ENCODE measurements around the gene ZNF57. TPM values are rescaled to one million over a fixed set of nuclear protein-coding genes. Genes with fewer than 3 reads are reported as not detected.
"Not testable (repeated sequence)": the region's sequence is repeated elsewhere in the genome, so short reads cannot be mapped to it uniquely, and the experiment has no call there.

ZNF57 gene
- total RNA-seq, 1 donor from 2014 or later: 2.2 TPM

DNA sequence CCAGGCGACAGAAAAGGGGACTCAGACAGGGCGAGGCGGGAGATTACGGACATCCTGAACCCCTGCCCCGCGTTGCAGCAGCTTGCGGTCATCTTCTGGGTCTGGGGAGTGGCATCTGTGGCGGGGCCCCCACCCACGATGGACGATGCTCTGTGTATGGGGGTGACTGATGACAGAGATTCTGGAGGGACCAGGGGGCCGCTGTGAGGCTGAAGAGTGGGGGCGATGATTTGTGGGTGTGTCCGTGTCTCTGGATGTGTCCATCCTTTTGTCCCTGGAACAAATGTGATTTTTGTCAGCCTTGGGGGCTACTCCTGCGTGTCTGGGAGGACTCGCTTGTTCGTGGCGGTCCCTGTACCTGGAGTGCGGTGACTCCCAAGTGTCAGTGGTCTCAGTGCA is 26.3 kb downstream of the ZNF57 start:
- peaks cover 2% of the 10 kb centered on the region for H3K27me3 Mint-ChIP-seq (ENCODE audit: unreplicated experiment)
- no peak for DNase-seq (ENCODE audit: low spot score)
- TF ChIP-seq, protein P1, sequence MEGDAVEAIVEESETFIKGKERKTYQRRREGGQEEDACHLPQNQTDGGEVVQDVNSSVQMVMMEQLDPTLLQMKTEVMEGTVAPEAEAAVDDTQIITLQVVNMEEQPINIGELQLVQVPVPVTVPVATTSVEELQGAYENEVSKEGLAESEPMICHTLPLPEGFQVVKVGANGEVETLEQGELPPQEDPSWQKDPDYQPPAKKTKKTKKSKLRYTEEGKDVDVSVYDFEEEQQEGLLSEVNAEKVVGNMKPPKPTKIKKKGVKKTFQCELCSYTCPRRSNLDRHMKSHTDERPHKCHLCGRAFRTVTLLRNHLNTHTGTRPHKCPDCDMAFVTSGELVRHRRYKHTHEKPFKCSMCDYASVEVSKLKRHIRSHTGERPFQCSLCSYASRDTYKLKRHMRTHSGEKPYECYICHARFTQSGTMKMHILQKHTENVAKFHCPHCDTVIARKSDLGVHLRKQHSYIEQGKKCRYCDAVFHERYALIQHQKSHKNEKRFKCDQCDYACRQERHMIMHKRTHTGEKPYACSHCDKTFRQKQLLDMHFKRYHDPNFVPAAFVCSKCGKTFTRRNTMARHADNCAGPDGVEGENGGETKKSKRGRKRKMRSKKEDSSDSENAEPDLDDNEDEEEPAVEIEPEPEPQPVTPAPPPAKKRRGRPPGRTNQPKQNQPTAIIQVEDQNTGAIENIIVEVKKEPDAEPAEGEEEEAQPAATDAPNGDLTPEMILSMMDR (IDR thresholded peaks at IDR 0.05; ENCODE audit: unreplicated experiment): no peak
- H3K4me1 Mint-ChIP-seq (ENCODE audit: unreplicated experiment): no peaks in the 10 kb centered on the region
- no peak overlapping the region for H3K4me3 Mint-ChIP-seq (ENCODE audit: unreplicated experiment)
- H3K9me3 Mint-ChIP-seq (ENCODE audit: unreplicated experiment): peaks cover 12% of the 10 kb centered on the region
- no peak overlapping the region for H3K27ac Mint-ChIP-seq (ENCODE audit: unreplicated experiment)
- peaks cover 17% of the 10 kb centered on the region for H3K36me3 Mint-ChIP-seq (ENCODE audit: low read depth, unreplicated experiment)

DNA sequence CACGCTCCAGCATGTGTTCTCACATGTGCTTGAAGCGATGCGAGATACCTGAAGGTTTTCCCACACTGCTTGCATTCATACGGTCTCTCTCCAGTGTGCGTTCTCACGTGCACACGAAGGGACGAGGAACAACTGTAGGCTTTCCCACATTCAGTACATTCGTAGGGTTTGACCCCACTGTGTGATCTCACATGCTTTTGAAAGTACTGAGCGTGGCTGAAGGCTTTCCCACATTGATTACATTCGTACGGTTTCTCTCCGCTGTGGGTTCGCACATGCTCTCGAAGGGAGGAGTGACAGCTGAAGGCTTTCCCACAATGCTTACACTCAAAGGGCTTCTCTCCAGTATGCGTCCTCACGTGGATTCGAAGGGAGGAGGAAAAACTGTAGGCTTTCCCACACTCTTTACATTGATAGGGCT is 32.8 kb downstream of the ZNF57 start:
- H3K27ac Mint-ChIP-seq (ENCODE audit: unreplicated experiment): no peak overlapping the region
- TF ChIP-seq, protein P1 (IDR thresholded peaks at IDR 0.05; ENCODE audit: unreplicated experiment): no peak
- peaks cover 67% of the 10 kb centered on the region for H3K36me3 Mint-ChIP-seq (ENCODE audit: low read depth, unreplicated experiment)
- H3K4me1 Mint-ChIP-seq (ENCODE audit: unreplicated experiment): no peaks in the 10 kb centered on the region
- no peak for DNase-seq (ENCODE audit: low spot score)
- peak overlapping the region; percentile 79 for H3K4me3 Mint-ChIP-seq (ENCODE audit: unreplicated experiment)
- no peaks in the 10 kb centered on the region for H3K27me3 Mint-ChIP-seq (ENCODE audit: unreplicated experiment)
- H3K9me3 Mint-ChIP-seq (ENCODE audit: unreplicated experiment): peaks cover 34% of the 10 kb centered on the region

DNA sequence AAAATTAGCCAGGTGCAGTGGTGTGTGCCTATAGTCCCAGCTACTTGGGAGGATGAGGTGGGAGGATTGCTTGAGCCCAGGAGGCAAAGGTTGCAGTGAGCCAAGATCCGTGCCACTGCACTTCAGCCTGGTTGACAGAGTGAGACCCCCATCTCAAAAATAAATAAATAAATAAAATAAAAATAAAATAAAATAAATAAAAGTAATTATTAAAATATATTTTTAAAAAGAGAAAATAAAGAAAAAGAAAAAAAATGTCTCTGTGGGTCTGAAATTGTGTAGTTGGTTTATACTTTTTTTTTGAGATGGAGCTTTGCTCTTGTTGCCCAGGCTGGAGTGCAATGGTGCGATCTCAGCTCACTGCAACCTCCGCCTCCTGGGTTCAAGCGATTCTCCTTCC is 35.1 kb downstream of the ZNF57 start:
- not testable (repeated sequence) for H3K4me1 Mint-ChIP-seq (ENCODE audit: unreplicated experiment); H3K27me3 Mint-ChIP-seq (ENCODE audit: unreplicated experiment); H3K27ac Mint-ChIP-seq (ENCODE audit: unreplicated experiment); DNase-seq (ENCODE audit: low spot score); H3K4me3 Mint-ChIP-seq (ENCODE audit: unreplicated experiment)
- Mint-ChIP-seq H3K9me3 (ENCODE audit: unreplicated experiment) (peaks cover 30% of the 10 kb centered on the region), H3K36me3 (ENCODE audit: low read depth, unreplicated experiment) (peaks cover 69% of the 10 kb centered on the region)

DNA sequence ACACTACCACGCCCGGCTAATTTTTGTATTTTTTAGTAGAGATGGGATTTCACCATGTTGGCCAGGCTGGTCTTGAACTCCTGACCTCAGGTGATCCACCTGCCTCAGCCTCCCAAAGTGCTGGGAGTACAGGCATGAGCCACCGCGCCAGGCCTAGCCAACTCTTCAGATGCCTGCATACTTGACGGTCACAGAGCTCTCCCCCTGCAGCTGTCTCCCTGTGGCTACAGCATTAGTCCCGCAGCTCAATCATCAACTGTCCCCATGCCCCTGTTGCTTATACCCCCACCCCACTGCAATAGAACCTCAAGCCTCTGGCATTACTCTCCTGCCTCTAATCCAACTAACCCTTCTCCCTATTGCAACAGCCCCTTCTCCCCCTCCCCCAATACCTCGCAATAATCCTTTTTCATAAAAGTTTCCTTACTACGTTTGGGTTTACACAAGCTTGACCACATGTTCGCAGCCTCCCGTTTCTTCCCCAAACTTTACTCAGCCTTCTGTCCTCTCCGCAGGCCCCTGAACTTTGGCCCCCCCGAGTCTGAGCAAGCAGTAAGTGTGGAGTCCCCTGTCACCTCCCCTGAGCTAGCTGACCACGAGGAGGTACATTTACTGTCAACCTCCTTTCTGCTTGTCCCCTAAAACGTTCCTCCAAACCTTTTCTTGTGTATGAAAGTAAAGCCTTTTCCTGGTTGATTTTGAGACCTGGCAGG is 42.4 kb downstream of the ZNF57 start:
- Mint-ChIP-seq H3K36me3 (ENCODE audit: low read depth, unreplicated experiment) (peaks cover 25% of the 10 kb centered on the region), H3K4me3 (ENCODE audit: unreplicated experiment) (peak overlapping the region; percentile 49), H3K9me3 (ENCODE audit: unreplicated experiment) (no peaks in the 10 kb centered on the region), H3K27ac (ENCODE audit: unreplicated experiment) (no peak overlapping the region), H3K4me1 (ENCODE audit: unreplicated experiment) (peaks cover 16% of the 10 kb centered on the region), H3K27me3 (ENCODE audit: unreplicated experiment) (peaks cover 6% of the 10 kb centered on the region)
- TF ChIP-seq, protein P1 (IDR thresholded peaks at IDR 0.05; ENCODE audit: unreplicated experiment): no peak
- no peak for DNase-seq (ENCODE audit: low spot score)

DNA sequence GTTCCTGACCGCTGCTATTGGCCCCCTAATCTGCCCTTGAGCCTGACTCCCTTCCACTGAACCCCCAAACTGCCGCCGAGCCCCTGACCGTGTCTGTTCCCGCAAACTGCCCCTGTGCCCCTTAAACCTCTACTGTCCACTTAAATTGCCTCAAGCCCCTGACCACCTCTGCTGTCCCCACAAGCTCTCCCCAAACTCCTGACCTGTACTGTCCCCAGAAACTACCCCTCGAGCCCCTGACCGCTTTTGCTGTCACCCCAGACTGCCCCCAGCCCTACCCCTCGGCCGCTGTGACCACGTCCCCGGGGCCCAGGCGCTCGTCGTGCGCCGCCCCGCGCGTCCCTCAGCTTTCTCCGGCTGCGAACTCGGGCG is 43.7 kb downstream of the ZNF57 start:
- TF ChIP-seq, protein P1 (IDR thresholded peaks at IDR 0.05; ENCODE audit: unreplicated experiment): no peak
- peaks cover 22% of the 10 kb centered on the region for H3K36me3 Mint-ChIP-seq (ENCODE audit: low read depth, unreplicated experiment)
- no peaks in the 10 kb centered on the region for H3K9me3 Mint-ChIP-seq (ENCODE audit: unreplicated experiment)

More for the DNA sequence above, 43.7 kb downstream of the ZNF57 start:
- Mint-ChIP-seq H3K4me3 (ENCODE audit: unreplicated experiment) (peak overlapping the region; percentile 92), H3K27me3 (ENCODE audit: unreplicated experiment) (peaks cover 6% of the 10 kb centered on the region), H3K4me1 (ENCODE audit: unreplicated experiment) (peaks cover 25% of the 10 kb centered on the region), H3K27ac (ENCODE audit: unreplicated experiment) (no peak overlapping the region)
- no peak for DNase-seq (ENCODE audit: low spot score)
